GM21717 (cell line): ENCODE results near the gene FAM120A.

Experiments used
- ATAC-seq: cut with Tn5 transposase; IDR thresholded peaks from one replicate; pipeline ENCODE4 v1.9.1; 2021; ENCODE audit warnings: mild to moderate bottlenecking, moderate library complexity; ENCODE audit not compliant: unreplicated experiment

Gene FAM120A

DNA sequence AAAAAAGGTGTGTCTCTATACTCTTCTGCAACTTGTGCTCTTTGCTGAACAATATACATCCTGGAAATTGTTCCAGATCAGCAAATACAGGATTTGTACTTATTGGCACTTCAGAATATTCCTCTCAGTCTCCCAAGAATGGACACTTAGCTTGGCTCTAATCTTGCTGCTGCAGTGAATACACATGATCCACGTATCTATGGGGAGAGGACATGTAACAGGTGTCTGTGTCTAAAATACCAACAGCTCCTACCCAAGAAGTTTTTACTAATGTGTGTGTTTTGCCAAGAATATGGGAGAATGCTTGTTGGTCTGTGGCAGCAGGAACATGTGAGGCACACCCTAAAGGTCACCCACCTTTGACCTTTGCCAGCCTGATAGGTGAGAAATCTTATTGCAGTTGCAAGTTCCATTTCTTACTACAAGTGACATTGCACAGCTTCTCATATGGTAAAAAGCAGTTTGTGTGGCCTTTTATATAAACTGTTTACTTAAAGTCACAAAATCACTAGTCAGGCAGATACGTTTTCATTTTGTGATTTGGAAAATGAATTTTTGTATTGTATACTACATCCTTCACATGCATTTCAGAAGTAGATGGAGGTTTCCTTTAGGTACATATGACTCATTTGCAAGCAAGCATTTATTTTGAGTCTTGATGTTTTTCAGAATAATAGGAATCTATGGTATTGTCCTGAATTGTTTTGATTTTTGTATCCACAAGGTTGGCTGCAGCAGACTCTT lies 160.7 kb downstream of the FAM120A start:
- ATAC-seq, result no peak

DNA sequence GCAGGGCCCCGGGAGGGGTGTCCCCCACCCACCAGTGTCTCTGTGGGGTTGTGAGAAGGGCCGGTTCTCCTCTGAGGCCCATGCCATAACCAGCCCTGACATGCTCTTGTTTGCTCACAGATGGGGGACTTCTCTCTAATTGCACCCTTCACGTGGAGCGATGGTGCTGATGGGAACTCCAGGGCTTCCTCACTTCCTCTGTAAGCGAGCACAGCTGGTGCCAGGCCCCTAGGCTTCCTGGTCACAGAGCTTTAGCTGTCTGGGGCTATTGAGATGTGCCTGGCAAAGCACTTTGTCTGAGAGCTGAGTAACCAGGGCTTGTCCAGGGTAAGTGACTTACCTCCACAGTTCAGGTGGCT lies 161.3 kb downstream of the FAM120A start:
- ATAC-seq, result peak; percentile 90

DNA sequence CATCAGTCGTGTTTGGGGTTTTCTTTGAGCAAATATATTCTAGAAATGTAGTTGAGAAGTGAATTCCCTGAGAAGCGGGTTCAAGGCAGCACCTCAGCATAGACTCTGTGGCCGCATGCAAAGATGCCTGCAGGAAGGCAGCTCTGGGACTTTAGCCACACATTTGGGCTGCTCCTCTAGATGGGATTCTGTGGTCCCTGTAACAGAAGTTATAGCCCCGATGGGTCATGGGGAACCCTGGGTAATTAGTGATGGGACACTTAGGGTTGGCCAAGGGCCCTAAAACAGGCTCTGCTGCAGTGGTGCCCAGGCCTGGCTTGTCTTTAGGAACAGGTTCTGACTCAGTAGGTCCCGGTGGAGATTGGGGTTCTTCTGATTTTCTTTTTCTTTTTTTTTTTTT lies 161.7 kb downstream of the FAM120A start:
- no peak for ATAC-seq

DNA sequence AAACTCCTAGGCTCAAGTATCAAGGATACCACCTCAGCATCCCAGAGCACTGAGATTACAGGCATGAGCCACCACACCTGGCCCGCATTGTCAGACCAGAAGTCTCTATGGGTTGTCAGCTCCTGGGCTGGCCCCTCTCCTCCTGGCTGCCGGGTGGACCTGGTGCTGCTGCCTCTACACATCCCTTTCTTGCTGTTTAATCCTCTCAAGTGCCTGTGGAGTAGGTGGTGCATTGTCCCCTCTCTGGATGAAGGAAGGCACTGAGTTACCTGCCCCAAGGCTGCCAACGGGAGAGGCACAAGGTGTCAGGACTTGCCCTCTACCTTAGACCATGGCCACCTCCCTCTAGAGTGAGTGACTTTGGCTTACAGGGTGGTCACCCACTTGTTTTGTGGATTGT lies 162.3 kb downstream of the FAM120A start:
- ATAC-seq, result no peak

DNA sequence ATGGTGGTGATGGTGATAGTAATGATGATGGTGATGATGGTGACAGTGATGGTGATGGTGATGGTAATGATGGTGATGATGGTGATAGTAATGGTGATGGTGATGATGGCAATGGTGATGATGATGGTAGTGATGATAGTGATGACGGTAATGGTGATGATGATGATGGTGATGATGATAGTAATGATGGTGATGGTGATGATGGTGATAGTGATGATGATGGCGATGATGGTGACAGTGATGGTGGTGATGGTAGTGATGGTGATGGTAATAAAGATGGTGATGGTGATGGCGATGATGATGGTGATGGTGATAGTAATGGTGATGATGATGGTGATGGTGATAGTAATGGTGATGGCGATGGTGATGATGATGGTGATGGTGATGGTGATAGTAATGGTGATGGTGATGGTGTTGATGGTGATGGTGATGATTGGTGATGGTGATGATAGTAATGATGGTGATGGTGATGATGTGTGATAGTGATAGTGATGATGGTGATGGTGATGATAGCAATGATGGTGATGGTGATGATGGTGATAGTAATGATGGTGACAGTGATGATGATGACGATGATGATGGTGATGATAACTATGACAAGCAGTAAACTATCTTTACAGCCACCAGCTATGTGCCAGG lies 163.5 kb downstream of the FAM120A start:
- no peak for ATAC-seq
